ENCODE results near the gene SLC7A1. TPM values are rescaled to one million over a fixed set of nuclear protein-coding genes. Genes with fewer than 3 reads are reported as not detected.

SLC7A1 gene
- total RNA-seq, 2 donors from 2014 or later: 19.1 to 35.3 TPM

DNA sequence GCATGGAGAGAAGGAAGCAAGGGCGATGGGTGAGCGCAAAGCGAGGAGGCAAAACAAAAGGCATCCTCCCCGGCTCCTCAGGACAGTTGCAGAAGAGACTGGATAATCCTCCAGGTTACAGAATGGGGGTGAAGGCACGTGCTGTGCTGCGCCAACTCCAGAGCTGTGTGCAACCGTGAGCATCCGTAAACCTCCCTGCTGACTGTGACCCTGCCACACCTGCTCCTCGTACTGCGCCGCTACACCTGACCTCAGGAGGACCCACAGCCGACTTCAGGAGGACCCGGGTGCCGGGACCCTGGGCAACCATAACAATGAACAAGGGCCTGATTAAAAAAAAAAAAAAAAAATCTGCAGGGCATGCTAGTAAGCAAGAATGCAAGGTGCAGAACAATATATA, 68.7 kb downstream of the SLC7A1 start:
- H3K4me1 ChIP-seq (replicated peaks): no peaks in the 10 kb centered on the region
- no peak for TF ChIP-seq POLR2A (IDR thresholded peaks at IDR 0.05)
- TF ChIP-seq, protein P1, sequence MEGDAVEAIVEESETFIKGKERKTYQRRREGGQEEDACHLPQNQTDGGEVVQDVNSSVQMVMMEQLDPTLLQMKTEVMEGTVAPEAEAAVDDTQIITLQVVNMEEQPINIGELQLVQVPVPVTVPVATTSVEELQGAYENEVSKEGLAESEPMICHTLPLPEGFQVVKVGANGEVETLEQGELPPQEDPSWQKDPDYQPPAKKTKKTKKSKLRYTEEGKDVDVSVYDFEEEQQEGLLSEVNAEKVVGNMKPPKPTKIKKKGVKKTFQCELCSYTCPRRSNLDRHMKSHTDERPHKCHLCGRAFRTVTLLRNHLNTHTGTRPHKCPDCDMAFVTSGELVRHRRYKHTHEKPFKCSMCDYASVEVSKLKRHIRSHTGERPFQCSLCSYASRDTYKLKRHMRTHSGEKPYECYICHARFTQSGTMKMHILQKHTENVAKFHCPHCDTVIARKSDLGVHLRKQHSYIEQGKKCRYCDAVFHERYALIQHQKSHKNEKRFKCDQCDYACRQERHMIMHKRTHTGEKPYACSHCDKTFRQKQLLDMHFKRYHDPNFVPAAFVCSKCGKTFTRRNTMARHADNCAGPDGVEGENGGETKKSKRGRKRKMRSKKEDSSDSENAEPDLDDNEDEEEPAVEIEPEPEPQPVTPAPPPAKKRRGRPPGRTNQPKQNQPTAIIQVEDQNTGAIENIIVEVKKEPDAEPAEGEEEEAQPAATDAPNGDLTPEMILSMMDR (IDR thresholded peaks at IDR 0.05): no peak
- no peak for TF ChIP-seq POLR2AphosphoS5 (IDR thresholded peaks at IDR 0.05)
- WGBS: 88% methylated on average over 14 of the region's 14 CpGs
- no peak overlapping the region for H3K4me3 ChIP-seq
- intact Hi-C loops (cut with DNase I): no loop called here
- H3K9me3 ChIP-seq: no peaks in the 10 kb centered on the region
- no peak overlapping the region for H3K27ac ChIP-seq
- no peak for DNase-seq (ENCODE audit: low spot score)
- no peaks in the 10 kb centered on the region for H3K27me3 ChIP-seq (replicated peaks; ENCODE audit: insufficient read depth)
- H3K36me3 ChIP-seq: peaks cover 0 to 2% of the 10 kb centered on the region in 2 donors

DNA sequence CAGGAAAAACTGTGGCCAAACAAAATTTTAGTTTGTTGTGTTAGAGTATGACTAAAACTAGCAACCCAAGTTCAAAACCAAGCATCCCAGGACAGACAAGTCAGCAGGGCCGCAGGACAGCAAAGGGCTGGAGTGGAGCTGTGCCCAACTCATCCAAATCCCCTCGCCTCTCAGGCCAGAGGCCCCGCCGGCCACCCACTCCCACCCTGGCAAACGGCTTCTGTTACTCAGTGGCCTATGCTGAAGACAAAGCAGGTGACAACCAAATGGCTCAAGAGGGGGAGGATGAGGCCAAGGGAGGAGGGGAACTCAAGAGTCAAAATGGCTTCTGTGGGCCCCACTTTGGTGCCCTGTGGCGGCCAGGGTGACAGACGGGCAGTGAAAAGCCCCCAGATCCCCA, 69.7 kb downstream of the SLC7A1 start:
- intact Hi-C loops (cut with DNase I): no loop called here
- WGBS: 97% methylated on average over 7 of the region's 7 CpGs
- Histone ChIP-seq H3K36me3 (peaks cover 0 to 2% of the 10 kb centered on the region in 2 donors), H3K9me3 (no peaks in the 10 kb centered on the region), H3K4me3 (no peak overlapping the region), H3K27ac (no peak overlapping the region), H3K27me3 (replicated peaks; ENCODE audit: insufficient read depth) (no peaks in the 10 kb centered on the region), H3K4me1 (replicated peaks) (no peaks in the 10 kb centered on the region)
- DNase-seq (ENCODE audit: low spot score): no peak
- no peak for TF ChIP-seq POLR2AphosphoS5 (IDR thresholded peaks at IDR 0.05)
- no peak for TF ChIP-seq POLR2A (IDR thresholded peaks at IDR 0.05)
- TF ChIP-seq, protein P1 (IDR thresholded peaks at IDR 0.05): no peak

DNA sequence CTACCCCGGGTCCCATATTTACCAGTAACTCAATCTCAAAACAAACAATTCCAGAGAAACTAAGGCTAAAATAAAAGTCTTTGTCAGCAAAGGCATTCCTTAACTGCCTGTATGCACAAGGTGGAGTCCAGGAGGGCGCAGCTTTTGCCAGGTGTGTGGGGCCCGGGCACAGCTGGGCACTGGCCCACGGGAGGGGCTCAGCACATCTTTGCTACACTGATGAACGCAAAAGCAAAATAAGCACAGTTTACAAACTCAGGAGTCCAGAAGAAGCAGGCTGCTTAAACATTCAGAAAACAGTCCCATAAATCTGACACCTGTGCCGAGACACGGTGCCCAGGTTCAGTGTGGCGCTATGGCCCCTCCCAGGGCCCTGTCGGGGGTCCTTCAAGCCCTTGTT, 70.8 kb downstream of the SLC7A1 start:
- intact Hi-C loops (cut with DNase I): no loop called here
- Histone ChIP-seq H3K4me1 (replicated peaks) (no peaks in the 10 kb centered on the region), H3K9me3 (no peaks in the 10 kb centered on the region), H3K27ac (no peak overlapping the region), H3K27me3 (replicated peaks; ENCODE audit: insufficient read depth) (no peaks in the 10 kb centered on the region), H3K36me3 (peaks cover 0 to 2% of the 10 kb centered on the region in 2 donors), H3K4me3 (no peak overlapping the region)
- DNase-seq (ENCODE audit: low spot score): no peak
- TF ChIP-seq POLR2AphosphoS5 (IDR thresholded peaks at IDR 0.05) (no peak), POLR2A (IDR thresholded peaks at IDR 0.05) (no peak)
- TF ChIP-seq, protein P1 (IDR thresholded peaks at IDR 0.05): no peak
- 70% methylated on average over 9 of the region's 9 CpGs for WGBS

DNA sequence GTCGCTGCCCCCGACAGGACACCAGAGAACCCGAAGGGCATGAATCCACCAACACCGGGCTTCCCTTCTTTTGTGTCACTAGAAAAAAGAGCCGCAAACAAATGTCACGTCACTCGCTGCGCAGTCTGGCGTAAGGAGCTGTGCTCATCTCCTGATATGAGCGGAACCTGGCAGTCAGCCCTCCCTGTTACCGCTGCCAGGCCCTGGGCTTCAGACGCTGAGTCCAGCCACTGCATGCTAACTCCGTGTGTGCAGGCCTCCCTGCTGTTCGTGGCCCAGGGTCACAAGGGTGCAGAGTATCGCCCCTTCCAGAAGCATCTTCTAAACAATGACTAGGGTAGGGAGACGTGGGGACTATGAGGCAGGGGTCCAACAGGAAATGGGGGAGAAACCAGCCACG, 71.3 kb downstream of the SLC7A1 start:
- no peak overlapping the region for H3K4me3 ChIP-seq
- no peaks in the 10 kb centered on the region for H3K27me3 ChIP-seq (replicated peaks; ENCODE audit: insufficient read depth)
- 91% methylated on average over 17 of the region's 17 CpGs for WGBS
- H3K4me1 ChIP-seq (replicated peaks): no peaks in the 10 kb centered on the region
- no peak overlapping the region for H3K27ac ChIP-seq
- intact Hi-C loops (cut with DNase I): no loop called here
- no peaks in the 10 kb centered on the region for H3K9me3 ChIP-seq
- no peak for TF ChIP-seq POLR2A (IDR thresholded peaks at IDR 0.05)
- TF ChIP-seq, protein P1 (IDR thresholded peaks at IDR 0.05): no peak
- TF ChIP-seq POLR2AphosphoS5 (IDR thresholded peaks at IDR 0.05): no peak
- H3K36me3 ChIP-seq: no peaks in the 10 kb centered on the region
- no peak for DNase-seq (ENCODE audit: low spot score)

DNA sequence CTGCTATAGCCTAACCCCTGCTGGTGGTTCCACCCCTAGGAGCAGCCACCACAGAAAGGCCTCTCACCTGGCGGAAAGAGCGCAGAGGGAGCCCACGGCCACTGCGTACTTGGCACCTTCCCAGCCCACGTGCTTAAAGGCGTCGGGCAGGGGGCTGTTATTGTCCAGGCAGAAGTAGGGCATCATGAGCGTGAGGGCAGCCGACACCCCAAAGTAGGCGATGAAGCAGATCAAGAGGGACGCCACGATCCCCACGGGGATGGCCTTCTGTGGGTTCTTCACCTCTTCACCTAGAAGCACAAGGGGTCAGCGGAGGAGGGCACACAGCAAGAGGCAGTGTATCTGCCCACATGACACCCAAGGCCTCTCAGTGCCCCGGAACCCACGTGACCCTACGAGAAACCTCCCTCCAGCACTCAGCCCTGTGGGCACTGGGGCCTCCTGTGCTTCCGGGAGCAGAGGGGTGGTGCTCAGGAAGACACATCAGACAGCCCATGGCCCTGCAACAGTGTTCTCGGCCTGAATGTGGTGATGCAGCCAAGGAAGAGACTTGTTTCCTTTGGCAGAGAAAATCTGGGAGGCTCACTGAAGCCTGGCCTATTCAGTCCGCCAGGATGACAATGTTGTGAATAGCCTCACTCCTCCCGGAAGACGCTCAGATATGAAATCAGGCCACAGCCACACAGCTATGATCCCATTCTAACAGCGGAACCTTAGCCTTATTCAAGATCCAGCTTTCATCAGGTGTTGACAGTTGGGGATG, 72.1 kb downstream of the SLC7A1 start:
- no peaks in the 10 kb centered on the region for H3K9me3 ChIP-seq
- no peaks in the 10 kb centered on the region for H3K27me3 ChIP-seq (replicated peaks; ENCODE audit: insufficient read depth)
- 95% methylated on average over 23 of the region's 23 CpGs for WGBS
- no peak overlapping the region for H3K4me3 ChIP-seq
- H3K4me1 ChIP-seq (replicated peaks): no peaks in the 10 kb centered on the region
- no peak overlapping the region for H3K27ac ChIP-seq
- no peak for DNase-seq (ENCODE audit: low spot score)
- TF ChIP-seq POLR2A (IDR thresholded peaks at IDR 0.05) (no peak), POLR2AphosphoS5 (IDR thresholded peaks at IDR 0.05) (no peak)
- TF ChIP-seq, protein P1 (IDR thresholded peaks at IDR 0.05): no peak
- no peaks in the 10 kb centered on the region for H3K36me3 ChIP-seq
- intact Hi-C loops (cut with DNase I): no loop called here
